Loucy (cell line): ENCODE measurements around the gene TET1.

Source experiments
- CTCF ChIP-seq: fragments of 200-600 bp; sonication (generic); conservative IDR thresholded peaks from 2 replicates; pipeline ENCODE4 v1.5.1; 2014; ENCODE audit warnings: mild to moderate bottlenecking, antibody characterized with exemption, low read length
- EZH2phosphoT487 ChIP-seq: fragments of 200-600 bp; IDR thresholded peaks from 2 replicates; pipeline ENCODE4 v1.6.1; 2018; ENCODE audit warnings: antibody characterized with exemption, mild to moderate bottlenecking, moderate library complexity, borderline replicate concordance

GRCh38 chr10:68619595-68619994 is 59.5 kb downstream of the TET1 start:
- TF ChIP-seq CTCF (no peak), EZH2phosphoT487 (no peak)
